H1 (cell line): ENCODE data around the gene NFKBIE. TPM values are rescaled to one million over a fixed set of nuclear protein-coding genes. Genes with fewer than 3 reads are reported as not detected.

Experiments
- CTCF ChIA-PET: fragments of 300-600 bp; sonication (Branson Sonifier 250); formaldehyde crosslinking; loops from one replicate; lab custom pipeline; 2021; ENCODE audit not compliant: partially characterized antibody; lab: Charles Lee
- POLR2A ChIA-PET: fragments of 300-600 bp; sonication (Branson Sonifier 250); formaldehyde crosslinking; loops from one replicate; lab custom pipeline; 2021; ENCODE audit warnings: inconsistent platforms; ENCODE audit not compliant: partially characterized antibody; lab: Charles Lee
- DNase-seq, 2 experiments: peaks; one replicate each; pipeline versions ENCODE4 v3.0.0 to v3.0.0-alpha.2; 2010 to 2022; ENCODE audit warnings: low spot score in 2 of 2, low read depth in 1 of 2, mixed read lengths in 1 of 2
- FAIRE-seq: peaks from 2 replicates; lab custom pipeline; 2011; peaks lifted over from hg19 to GRCh38; lab: Jason Lieb, UNC
- H2AFZ ChIP-seq: 2 replicates; pipeline ENCODE4 v1.8.1; 2012; ENCODE audit warnings: low read length, inconsistent platforms
- H2AK5ac ChIP-seq: 2 replicates; pipeline ENCODE4 v1.6.1; 2013; ENCODE audit warnings: low read depth, low read length
- H2BK120ac ChIP-seq: replicated peaks from 2 replicates; pipeline ENCODE3; 2013; ENCODE audit warnings: low read depth, low read length, inconsistent platforms
- H2BK12ac ChIP-seq: 2 replicates; pipeline ENCODE4 v1.6.1; 2013; ENCODE audit warnings: low read depth, low read length
- H2BK15ac ChIP-seq: 2 replicates; pipeline ENCODE4 v1.6.1; 2013; ENCODE audit warnings: low read length
- H2BK20ac ChIP-seq: 2 replicates; pipeline ENCODE4 v1.6.1; 2013; ENCODE audit warnings: low read length
- H2BK5ac ChIP-seq: 2 replicates; pipeline ENCODE4 v1.6.1; 2013; ENCODE audit warnings: low read depth, low read length
- H3K14ac ChIP-seq: 2 replicates; pipeline ENCODE4 v1.6.1; 2013; ENCODE audit warnings: inconsistent platforms; ENCODE audit not compliant: insufficient read length
- H3K18ac ChIP-seq: 2 replicates; pipeline ENCODE4 v1.6.1; 2013; ENCODE audit warnings: low read length; ENCODE audit errors: extremely low read depth
- H3K23ac ChIP-seq: 2 replicates; pipeline ENCODE4 v1.6.1; 2013; ENCODE audit warnings: inconsistent platforms; ENCODE audit not compliant: insufficient read length
- H3K23me2 ChIP-seq: 2 replicates; pipeline ENCODE4 v1.6.1; 2013; ENCODE audit warnings: low read depth, low read length
- H3K27ac ChIP-seq: 2 replicates; pipeline ENCODE4 v1.6.1; 2011; ENCODE audit warnings: low read depth, low read length, inconsistent platforms
- H3K27me3 ChIP-seq, 4 experiments: replicated peaks in 1 of 4; 1 replicate in 1 of 4; 2 replicates in 3 of 4; pipeline versions ENCODE4 v1.6.1 to v1.8.1; 2011 to 2013; ENCODE audit warnings: low read length in 3 of 4, mild to moderate bottlenecking in 3 of 4, inconsistent platforms in 2 of 4, mixed read lengths in 2 of 4, moderate library complexity in 1 of 4; ENCODE audit not compliant: control insufficient read depth in 3 of 4, insufficient read depth in 3 of 4; ENCODE audit errors: extremely low read depth in 1 of 4
- H3K36me3 ChIP-seq, 4 experiments: 2 replicates each; pipeline versions ENCODE4 v1.6.1 to v1.8.1; 2011 to 2013; ENCODE audit warnings: mild to moderate bottlenecking in 4 of 4, low read length in 3 of 4, moderate library complexity in 2 of 4, control low read depth in 1 of 4, inconsistent platforms in 1 of 4; ENCODE audit not compliant: insufficient read depth in 4 of 4, control insufficient read depth in 2 of 4
- H3K4ac ChIP-seq: replicated peaks from 2 replicates; pipeline ENCODE3; 2013; ENCODE audit warnings: low read length, low read depth, mixed read lengths, inconsistent platforms; ENCODE audit not compliant: insufficient read length
- H3K4me1 ChIP-seq, 4 experiments: replicated peaks in 1 of 4; 1 replicate in 1 of 4; 2 replicates in 3 of 4; pipeline versions ENCODE4 v1.6.1 to v1.8.1; 2011 to 2013; ENCODE audit warnings: low read length in 3 of 4, inconsistent platforms in 2 of 4, mixed read lengths in 1 of 4; ENCODE audit not compliant: insufficient read depth in 4 of 4, control insufficient read depth in 3 of 4
- H3K4me2 ChIP-seq, 2 experiments: 2 replicates each; pipeline versions ENCODE4 v1.6.1 to v1.8.1; 2011 to 2013; ENCODE audit warnings: low read depth in 2 of 2, low read length in 2 of 2, control low read depth in 1 of 2, inconsistent platforms in 1 of 2, mild to moderate bottlenecking in 1 of 2; ENCODE audit not compliant: insufficient read depth in 1 of 2
- H3K4me3 ChIP-seq, 4 experiments: fragments of 200-600, 300-600 bp in 1 of 4; sonication (generic), shearing (Covaris generic), sonication (Bioruptor Twin) in 1 of 4; 2 replicates each; pipeline versions ENCODE4 v1.5.1 to v1.8.1; 2011 to 2016; ENCODE audit warnings: low read length in 4 of 4, low read depth in 3 of 4, control low read depth in 2 of 4, inconsistent platforms in 2 of 4, mild to moderate bottlenecking in 2 of 4, mixed read lengths in 1 of 4, moderate library complexity in 1 of 4; ENCODE audit not compliant: insufficient read depth in 2 of 4; ENCODE audit errors: extremely low read depth in 1 of 4
- H3K56ac ChIP-seq: replicated peaks from 2 replicates; pipeline ENCODE3; 2013; ENCODE audit warnings: low read depth, mild to moderate bottlenecking, mixed read lengths, low read length, inconsistent platforms; ENCODE audit not compliant: insufficient read length
- H3K79me1 ChIP-seq: 2 replicates; pipeline ENCODE4 v1.6.1; 2013; ENCODE audit warnings: low read depth, low read length, control low read depth
- H3K79me2 ChIP-seq, 2 experiments: 2 replicates each; pipeline versions ENCODE4 v1.6.1 to v1.8.1; 2012 to 2013; ENCODE audit warnings: low read length in 2 of 2, mild to moderate bottlenecking in 2 of 2, inconsistent platforms in 1 of 2; ENCODE audit not compliant: insufficient read depth in 2 of 2, control insufficient read depth in 1 of 2
- H3K9ac ChIP-seq, 4 experiments: replicated peaks in 1 of 4; 1 replicate in 1 of 4; 2 replicates in 3 of 4; pipeline versions ENCODE4 v1.6.1 to v1.8.1; 2011 to 2013; ENCODE audit warnings: low read depth in 3 of 4, low read length in 3 of 4, control low read depth in 2 of 4, mild to moderate bottlenecking in 2 of 4, moderate library complexity in 2 of 4, inconsistent platforms in 1 of 4; ENCODE audit errors: extremely low read depth in 1 of 4
- H3K9me3 ChIP-seq, 2 experiments: 2 replicates each; pipeline versions ENCODE4 v1.6.1 to v1.8.1; 2012 to 2013; ENCODE audit warnings: mild to moderate bottlenecking in 2 of 2, moderate library complexity in 2 of 2, control low read depth in 1 of 2, inconsistent platforms in 1 of 2, low read depth in 1 of 2, low read length in 1 of 2, mixed read lengths in 1 of 2; ENCODE audit not compliant: insufficient read depth in 2 of 2
- H4K20me1 ChIP-seq, 2 experiments: replicated peaks in 1 of 2; 2 replicates each; pipeline versions ENCODE3 to v1.8.1; 2011 to 2013; ENCODE audit warnings: inconsistent platforms in 2 of 2, low read length in 2 of 2, mild to moderate bottlenecking in 1 of 2; ENCODE audit not compliant: insufficient read depth in 2 of 2, control insufficient read depth in 1 of 2
- H4K5ac ChIP-seq: 2 replicates; pipeline ENCODE4 v1.6.1; 2013; ENCODE audit warnings: low read length, low read depth, mixed read lengths, inconsistent platforms; ENCODE audit not compliant: insufficient read length
- H4K8ac ChIP-seq: 2 replicates; pipeline ENCODE4 v1.8.0; 2013; ENCODE audit warnings: mild to moderate bottlenecking, moderate library complexity, low read length, inconsistent platforms; ENCODE audit not compliant: insufficient read depth; ENCODE audit errors: extremely low read depth
- H4K91ac ChIP-seq: replicated peaks from 2 replicates; pipeline ENCODE3; 2013; ENCODE audit warnings: low read length, mixed read lengths, inconsistent platforms; ENCODE audit not compliant: insufficient read length
- BACH1 ChIP-seq: IDR thresholded peaks from 2 replicates; pipeline ENCODE4 v1.6.1; 2012; ENCODE audit warnings: low read length, improper control_type of control experiment
- BRCA1 ChIP-seq: IDR thresholded peaks from 2 replicates; pipeline ENCODE4 v1.6.1; 2012; ENCODE audit warnings: low read depth, low read length, improper control_type of control experiment
- JUN ChIP-seq: IDR thresholded peaks from 2 replicates; pipeline ENCODE4 v1.6.1; 2011; ENCODE audit warnings: low read depth, mild to moderate bottlenecking, improper control_type of control experiment, low read length
- KDM5A ChIP-seq: fragments of 200-600 bp; IDR thresholded peaks from 2 replicates; pipeline ENCODE4 v1.7.1; 2012; ENCODE audit warnings: mild to moderate bottlenecking, low read length, inconsistent platforms, mixed read lengths
- MAFK ChIP-seq: IDR thresholded peaks from 2 replicates; pipeline ENCODE4 v1.6.1; 2012; ENCODE audit warnings: low read depth, mild to moderate bottlenecking, improper control_type of control experiment, low read length
- POLR2AphosphoS5 ChIP-seq: IDR thresholded peaks from 2 replicates; pipeline ENCODE4 v1.6.1; 2011; ENCODE audit warnings: low read depth, low read length
- SIN3A ChIP-seq, 2 experiments: IDR thresholded peaks in 1 of 2; conservative IDR thresholded peaks in 1 of 2; 2 replicates each; pipeline ENCODE4 v1.6.1; 2011 to 2012; ENCODE audit warnings: low read length in 2 of 2, improper control_type of control experiment in 1 of 2, low read depth in 1 of 2, mild to moderate bottlenecking in 1 of 2
- SP4 ChIP-seq: IDR thresholded peaks from 2 replicates; pipeline ENCODE4 v1.6.1; 2012; ENCODE audit warnings: low read length, inconsistent platforms
- SUZ12 ChIP-seq: fragments of 200-600 bp; sonication (generic); IDR thresholded peaks from 2 replicates; pipeline ENCODE4 v1.6.1; 2012; ENCODE audit warnings: mild to moderate bottlenecking, inconsistent platforms, low read length, moderate library complexity, mixed read lengths
- WGBS, 2 experiments: shearing (Covaris generic) in 1 of 2; methylation state at CpG; one replicate each; pipeline versions ENCODE4 v1.1.6 to v1.1.7; 2013 to 2015; ENCODE audit warnings: low lambda C conversion rate in 2 of 2, mixed read lengths in 2 of 2, inconsistent platforms in 1 of 2, low coverage in 1 of 2, missing lambda C conversion rate in 1 of 2; ENCODE audit not compliant: insufficient replicate concordance in 2 of 2, insufficient coverage in 1 of 2, insufficient read length in 1 of 2; ENCODE audit errors: extremely low coverage in 1 of 2, missing lambda C conversion rate in 1 of 2; 5-methylcytosine and 5-hydroxymethylcytosine counted together
- polyA plus RNA-seq, 7 experiments: library from polyadenylated mRNA; depleted of rRNA in 3 of 7; stranded (reverse) in 5 of 7; unstranded in 2 of 7; fragments of >200 nt in 5 of 7; fragments of 200-250 nt in 2 of 7; gene quantifications; 1 replicate in 5 of 7; 2 replicates in 1 of 7; 4 replicates in 1 of 7; pipeline versions ENCODE4 v1.2.1 to v1.2.3, GENCODE V29; 2011 to 2013; ENCODE audit warnings: missing spikeins in 2 of 7, mixed read lengths in 2 of 7
- total RNA-seq: library from RNA; stranded (reverse); fragmentation: NEBNext Ultra II Directional; extraction: Animal tissue kit (Norgen Biotek cat#: 25700); gene quantifications from 2 replicates; pipeline ENCODE4 v1.2.1, GENCODE V29; 2021

NFKBIE gene
- total and polyA plus RNA-seq, 2 of the 8 experiments (the other 6 are each of a cell fraction or from before 2014, with no cell fraction given), result 13.5 to 19.2 TPM

DNA sequence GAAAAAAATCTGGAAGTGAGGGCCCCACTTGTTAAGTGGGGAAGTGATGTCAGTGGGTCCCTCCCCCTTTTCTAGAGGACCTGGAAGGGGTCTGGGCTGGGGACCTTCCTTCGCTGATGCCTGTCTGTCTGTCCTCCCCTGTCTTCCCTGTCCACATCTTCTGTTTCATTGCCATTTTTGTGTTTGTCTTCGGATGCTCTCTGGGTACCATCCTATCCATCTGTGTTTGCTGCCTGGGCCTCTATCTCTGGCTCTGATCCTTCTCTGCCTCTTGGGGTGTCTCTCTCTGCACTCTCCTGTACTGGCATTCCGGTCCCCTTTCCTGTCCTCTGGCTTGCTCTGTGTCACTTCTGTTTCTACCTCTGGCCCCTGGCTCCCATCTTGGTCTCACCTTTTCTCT lies 7.2 kb upstream of the NFKBIE start:
- peaks cover 0 to 9% (median 3%) of the 10 kb centered on the region in 4 experiments; a peak in 4 of 8 replicates for H3K36me3 ChIP-seq
- no peak overlapping the region for H2AK5ac ChIP-seq
- H2BK120ac ChIP-seq, result no peak overlapping the region
- no peak overlapping the region for H3K14ac ChIP-seq
- no peaks in the 10 kb centered on the region for H3K79me2 ChIP-seq
- no peak overlapping the region for H2BK20ac ChIP-seq
- H2AFZ ChIP-seq, result no peak overlapping the region
- H3K23me2 ChIP-seq, result peaks cover 6% of the 10 kb centered on the region; the same call in 1 of the 2 replicates
- TF ChIP-seq BRCA1, result no peak
- no peak for TF ChIP-seq BACH1
- TF ChIP-seq JUN, result no peak
- no peak for TF ChIP-seq SP4
- no peak for TF ChIP-seq SUZ12
- no peak for TF ChIP-seq MAFK
- no peak for TF ChIP-seq KDM5A
- no peak for TF ChIP-seq POLR2AphosphoS5
- TF ChIP-seq SIN3A (conservative IDR thresholded peaks at IDR 0.05 in 1 of 2, IDR thresholded peaks at IDR 0.05 in 1 of 2; ENCODE audit: low read depth in 1 of 2, low read length in 2 of 2), result no peak
- H3K79me1 ChIP-seq, result no peaks in the 10 kb centered on the region; the same call in 1 of the 2 replicates
- H2BK5ac ChIP-seq, result no peak overlapping the region; the same call in none of the 2 replicates
- no peak overlapping the region for H2BK15ac ChIP-seq
- H3K23ac ChIP-seq, result no peak overlapping the region
- no peak overlapping the region for H3K9ac ChIP-seq
- no peaks in the 10 kb centered on the region for H3K9me3 ChIP-seq
- no peak overlapping the region for H4K91ac ChIP-seq
- no peak overlapping the region; a peak in 1 of 4 replicates for H3K4me2 ChIP-seq
- CTCF ChIA-PET, result interaction anchor here (1.5 to 19.0 kb wide), 6 partner anchors 13 to 66 kb away, joined by 3 to 330 read pairs (median 7); partner anchors contain the start of gene AARS2
- H3K4ac ChIP-seq, result no peak overlapping the region
- H4K5ac ChIP-seq, result no peak overlapping the region
- H3K56ac ChIP-seq, result no peak overlapping the region
- no peak overlapping the region for H4K8ac ChIP-seq
- H3K18ac ChIP-seq, result no peak overlapping the region
- H3K4me1 ChIP-seq, result peaks cover 12 to 33% (median 14%) of the 10 kb centered on the region in 4 experiments
- H3K27me3 ChIP-seq, result peaks cover 0 to 3% (median 1%) of the 10 kb centered on the region in 4 experiments; a peak in 2 of 7 replicates
- FAIRE-seq (no peak), DNase-seq (no peak)
- no peak overlapping the region for H3K4me3 ChIP-seq
- POLR2A ChIA-PET, result interaction anchor here (1.0 to 12.0 kb wide), 4 partner anchors 15 to 26 kb away, joined by 3 to 138 read pairs (median 64); partner anchors contain the start of genes HSP90AB1 and SLC35B2
- peaks cover 0 to 6% of the 10 kb centered on the region in 2 experiments for H4K20me1 ChIP-seq
- 93% methylated on average over 3 of the region's 3 CpGs; no CpG with 5 or more reads in 1 of the 2 experiments for WGBS, 2 experiments
- H2BK12ac ChIP-seq, result 0 out of 2 replicates have a peak overlapping the region, but pooled peaks have one; percentile 71
- no peak overlapping the region for H3K27ac ChIP-seq
